Body of pancreas (tissue), 4 donors: ENCODE data around the gene ZNF664.

Experiments
- POLR2A ChIP-seq, 3 donors: fragments of 450-650 bp; IDR thresholded peaks; one replicate each; pipeline ENCODE4 v1.6.1; 2016; ENCODE audit warnings: antibody characterized with exemption in 3 of 3, mild to moderate bottlenecking in 2 of 3
- TF ChIP-seq, protein P1 (sequence below), 7 experiments: fragments of 450-650 bp in 4 of 7; fragments of 200-600 bp in 3 of 7; sonication (generic) in 3 of 7; IDR thresholded peaks; one replicate each; pipeline ENCODE4 v1.5.1; 2016 to 2019; ENCODE audit warnings: antibody characterized with exemption in 7 of 7

DNA sequence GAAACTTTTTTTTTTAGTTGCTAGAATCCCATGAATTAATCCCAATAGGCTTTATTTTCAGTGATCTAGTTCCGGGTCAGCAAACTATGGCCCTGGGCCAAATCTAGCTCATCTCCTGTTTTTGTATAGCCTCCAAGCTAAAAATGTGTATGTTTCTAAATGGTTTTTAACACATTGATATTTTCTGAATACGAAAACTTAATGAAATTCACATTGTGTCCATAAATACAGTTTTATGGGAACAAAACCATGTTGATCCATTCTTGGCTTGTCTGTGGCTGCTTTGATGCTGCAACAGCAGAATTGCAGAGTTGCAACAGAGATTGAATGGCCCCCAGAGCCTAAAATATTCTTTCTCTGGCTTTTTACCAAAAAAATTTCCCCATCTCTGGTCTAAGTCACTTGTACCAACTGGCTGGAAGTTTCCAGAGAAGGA, 47.5 kb downstream of the ZNF664 start:
- TF ChIP-seq, protein P1, sequence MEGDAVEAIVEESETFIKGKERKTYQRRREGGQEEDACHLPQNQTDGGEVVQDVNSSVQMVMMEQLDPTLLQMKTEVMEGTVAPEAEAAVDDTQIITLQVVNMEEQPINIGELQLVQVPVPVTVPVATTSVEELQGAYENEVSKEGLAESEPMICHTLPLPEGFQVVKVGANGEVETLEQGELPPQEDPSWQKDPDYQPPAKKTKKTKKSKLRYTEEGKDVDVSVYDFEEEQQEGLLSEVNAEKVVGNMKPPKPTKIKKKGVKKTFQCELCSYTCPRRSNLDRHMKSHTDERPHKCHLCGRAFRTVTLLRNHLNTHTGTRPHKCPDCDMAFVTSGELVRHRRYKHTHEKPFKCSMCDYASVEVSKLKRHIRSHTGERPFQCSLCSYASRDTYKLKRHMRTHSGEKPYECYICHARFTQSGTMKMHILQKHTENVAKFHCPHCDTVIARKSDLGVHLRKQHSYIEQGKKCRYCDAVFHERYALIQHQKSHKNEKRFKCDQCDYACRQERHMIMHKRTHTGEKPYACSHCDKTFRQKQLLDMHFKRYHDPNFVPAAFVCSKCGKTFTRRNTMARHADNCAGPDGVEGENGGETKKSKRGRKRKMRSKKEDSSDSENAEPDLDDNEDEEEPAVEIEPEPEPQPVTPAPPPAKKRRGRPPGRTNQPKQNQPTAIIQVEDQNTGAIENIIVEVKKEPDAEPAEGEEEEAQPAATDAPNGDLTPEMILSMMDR (IDR thresholded peaks at IDR 0.05), result no peak
- TF ChIP-seq POLR2A (IDR thresholded peaks at IDR 0.05), result no peak
